ENCODE measurements around the gene ANKHD1.
"Not testable (repeated sequence)": the region's sequence is repeated elsewhere in the genome, so short reads cannot be mapped to it uniquely, and the experiment has no call there.

ANKHD1 gene

DNA sequence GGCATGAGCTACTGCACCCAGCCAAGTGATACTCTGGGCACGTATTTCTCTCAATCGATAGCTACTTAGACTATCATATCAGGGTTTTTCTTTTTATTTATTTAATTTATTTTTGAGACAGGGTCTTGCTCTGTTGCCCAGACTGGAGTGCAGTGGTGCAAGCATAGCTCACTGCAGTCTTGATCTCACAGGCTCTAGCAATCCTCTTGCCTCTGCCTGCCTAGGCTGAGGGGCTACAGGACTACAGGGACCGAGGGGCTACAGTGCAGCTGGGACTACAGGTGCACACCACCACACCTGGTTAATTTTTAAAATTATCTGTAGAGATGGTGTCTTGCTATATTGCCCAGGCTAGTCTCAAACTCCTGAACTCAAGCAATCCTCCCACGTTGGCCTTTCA, 20.3 kb upstream of the ANKHD1 start:
- DNase-seq (ENCODE audit: low spot score) = no peak

DNA sequence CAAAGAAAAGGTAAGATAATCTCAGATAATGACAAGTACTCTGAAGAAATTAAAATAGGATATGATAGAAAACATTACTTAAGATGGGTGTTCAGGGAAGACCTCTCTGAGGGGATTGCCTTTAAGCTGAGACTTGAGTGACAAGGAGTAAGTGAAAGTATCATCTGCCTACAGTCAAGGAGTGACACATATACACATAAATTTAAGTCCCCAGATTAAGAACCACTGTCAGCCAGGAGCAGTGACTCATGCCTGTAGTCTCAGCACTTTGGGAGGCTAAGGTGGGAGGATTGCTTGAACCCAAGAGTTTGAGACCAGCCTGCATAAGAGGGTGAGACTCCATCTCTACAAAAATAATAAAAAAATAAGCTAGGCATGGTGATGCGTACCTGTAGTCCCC, 19.7 kb upstream of the ANKHD1 start:
- DNase-seq (ENCODE audit: low spot score) = no peak

DNA sequence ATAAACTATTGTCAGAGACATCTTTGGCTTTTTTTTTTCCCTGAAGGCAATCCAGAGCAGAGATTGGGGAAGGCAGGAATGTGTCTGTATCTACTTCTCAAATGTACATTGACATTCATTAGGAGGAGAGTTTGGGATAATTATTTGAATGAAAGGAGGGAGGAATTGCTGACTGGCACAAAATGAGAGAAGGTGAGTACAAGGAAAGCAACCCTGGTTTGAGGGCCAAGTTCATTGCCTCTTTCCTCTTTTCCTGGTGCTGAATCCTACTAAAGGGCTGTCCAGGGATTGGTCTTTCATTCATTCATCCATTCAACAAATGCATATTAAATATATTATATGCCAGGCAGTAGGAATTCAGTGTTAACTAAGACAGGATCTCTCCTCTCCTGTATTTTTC, 18.8 kb upstream of the ANKHD1 start:
- no peak for DNase-seq (ENCODE audit: low spot score)

DNA sequence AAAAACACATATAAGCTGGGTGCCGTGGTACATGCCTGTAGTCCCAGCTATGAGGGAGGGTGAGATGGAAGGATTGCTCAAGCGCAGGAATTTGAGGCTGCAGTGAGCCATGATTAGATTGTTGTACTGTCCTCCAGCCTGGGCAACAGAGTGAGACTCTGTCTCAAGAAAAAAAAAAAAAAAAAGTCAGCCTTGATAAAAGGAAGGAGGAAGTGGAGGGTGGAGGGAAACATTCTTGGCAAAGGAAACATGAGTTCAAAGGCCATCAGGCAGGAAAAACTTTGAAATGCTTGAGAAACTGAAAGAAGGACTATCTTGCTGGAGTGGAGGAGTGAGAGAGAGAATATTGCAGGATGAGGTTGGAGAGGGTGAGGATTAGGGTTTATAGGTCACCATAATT, 18.3 kb upstream of the ANKHD1 start:
- no peak for DNase-seq (ENCODE audit: low spot score)

DNA sequence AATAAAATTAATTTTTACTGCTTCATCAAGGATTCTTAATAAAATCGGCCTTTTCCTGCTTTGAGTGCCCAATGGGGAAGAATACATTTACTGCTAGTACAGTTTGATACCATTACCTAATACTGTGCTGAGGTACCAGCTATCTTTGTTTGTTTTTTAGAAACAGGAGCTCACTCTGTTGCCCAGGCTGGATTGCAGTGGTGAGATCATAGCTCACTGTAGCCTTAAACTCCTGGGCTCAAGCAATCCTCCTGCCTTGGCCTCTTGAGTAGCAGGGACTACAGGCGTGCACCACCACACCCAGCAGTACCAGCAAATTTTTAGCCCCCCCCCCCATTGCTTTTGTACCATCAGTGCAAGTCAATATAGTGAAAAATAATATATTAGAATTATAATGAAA, 13.6 kb upstream of the ANKHD1 start:
- no peak for DNase-seq (ENCODE audit: low spot score)

DNA sequence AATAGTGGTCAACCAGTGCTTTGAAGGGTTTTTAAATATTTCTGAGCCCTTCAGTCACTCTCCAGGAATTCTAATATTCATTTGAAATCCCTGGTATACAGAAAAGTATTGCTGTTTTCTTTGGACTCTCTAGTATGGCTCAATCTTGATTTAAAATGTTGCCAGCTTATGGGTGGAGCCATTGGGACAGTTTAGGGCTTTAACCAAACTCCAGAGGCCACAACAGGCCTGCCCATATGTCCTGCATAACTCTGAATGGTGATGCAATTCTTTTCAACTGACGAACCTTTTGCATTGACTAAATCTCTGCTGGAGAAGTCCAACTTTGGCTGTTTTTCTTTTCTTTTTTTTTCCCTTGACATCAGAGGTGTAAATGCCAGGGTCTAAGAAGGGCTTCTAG, 10.3 kb upstream of the ANKHD1 start:
- no peak for DNase-seq (ENCODE audit: low spot score)

DNA sequence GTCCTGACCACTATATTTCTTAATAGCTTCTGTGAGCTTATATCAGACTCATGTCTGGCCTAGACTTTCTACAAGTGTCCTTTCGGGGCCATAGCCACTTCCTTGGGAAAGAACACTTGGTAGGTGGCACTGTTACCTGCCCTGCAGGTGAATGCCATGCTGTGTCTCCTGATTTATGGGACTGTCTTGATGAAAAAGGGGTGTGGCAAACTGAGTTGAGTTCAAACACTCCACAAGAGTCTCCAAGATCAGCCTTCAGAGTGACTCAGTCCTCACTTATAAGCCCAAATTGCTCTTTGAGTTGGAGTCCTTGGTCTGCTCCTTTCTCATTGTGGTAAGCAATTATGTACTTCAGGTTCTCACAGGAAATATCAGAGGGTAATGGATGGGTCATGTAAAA, 9.9 kb upstream of the ANKHD1 start:
- no peak for DNase-seq (ENCODE audit: low spot score)

DNA sequence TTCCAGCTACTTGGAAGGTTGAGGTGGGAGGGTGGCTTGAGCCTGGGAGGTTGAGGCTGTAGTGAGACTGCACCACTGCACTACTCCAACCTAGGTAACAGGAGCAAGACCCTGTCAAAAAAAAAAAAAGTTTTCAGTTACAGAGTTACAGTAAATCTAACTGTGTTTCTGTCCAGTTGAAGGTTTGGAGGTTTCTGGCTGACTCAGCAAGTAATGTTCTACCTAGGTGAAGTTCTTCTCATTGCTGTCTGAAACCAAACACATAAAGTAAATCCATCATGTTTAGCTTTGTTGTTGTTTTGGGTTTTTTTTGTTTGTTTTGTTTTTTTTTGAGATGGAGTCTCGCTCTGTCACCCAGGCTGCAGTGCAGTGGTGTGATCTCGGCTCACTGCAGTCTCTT, 7.9 kb upstream of the ANKHD1 start:
- no peak for DNase-seq (ENCODE audit: low spot score)

DNA sequence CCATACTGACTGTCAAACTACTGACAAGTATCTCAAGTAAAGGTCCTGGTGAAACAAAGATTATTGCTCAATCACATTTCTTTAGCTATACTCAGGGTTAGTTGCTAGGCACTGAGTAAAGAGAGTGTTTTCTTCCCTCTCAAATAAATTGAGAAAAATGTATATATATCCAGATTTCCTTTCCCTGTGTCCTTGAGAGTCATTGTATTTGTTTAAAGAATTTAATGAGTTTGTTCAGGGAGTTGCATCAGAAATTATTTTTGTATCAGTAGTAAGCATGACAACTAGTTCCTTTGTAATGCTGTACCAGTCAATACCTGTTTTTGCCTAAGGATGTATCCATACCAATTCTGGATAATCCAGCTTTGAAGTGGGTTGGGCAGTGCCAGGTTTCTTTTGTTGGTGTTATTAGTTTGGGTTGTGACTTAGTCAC, 3.2 kb upstream of the ANKHD1 start:
- no peak for DNase-seq (ENCODE audit: low spot score)

DNA sequence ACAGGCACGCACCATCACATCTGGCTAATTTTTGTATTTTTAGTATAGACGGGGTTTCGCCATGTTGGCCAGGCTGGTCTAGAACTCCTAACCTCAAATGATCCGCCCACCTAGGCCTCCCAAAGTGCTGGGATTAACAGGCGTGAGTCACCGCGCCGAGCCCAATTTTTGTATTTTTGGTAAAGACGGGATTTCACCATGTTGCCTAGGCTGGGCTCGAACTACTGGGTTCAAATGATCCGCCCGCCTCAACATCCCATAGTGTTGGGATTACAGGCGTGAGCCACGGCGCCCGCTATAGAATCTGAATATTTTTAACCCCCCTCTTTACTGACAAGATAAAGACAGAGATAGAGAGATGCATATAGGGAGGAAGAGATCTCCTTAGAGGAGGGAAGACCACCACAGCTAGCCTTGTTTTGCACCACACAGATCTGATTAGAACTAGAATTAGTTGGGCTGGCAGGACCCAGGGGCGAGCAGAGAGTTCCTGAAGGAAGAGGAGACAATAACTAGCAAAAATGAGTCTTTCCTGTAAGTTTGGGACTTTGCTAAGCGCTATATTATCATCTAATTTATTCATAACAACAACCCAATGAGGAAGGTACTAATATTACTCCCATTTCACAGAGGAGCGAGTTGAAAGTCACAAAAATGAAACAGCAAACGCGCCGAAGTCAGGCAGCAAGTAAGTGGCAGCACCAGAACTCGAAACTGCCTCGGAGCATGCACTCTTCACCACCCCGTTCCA, 1.5 kb upstream of the ANKHD1 start:
- DNase-seq (ENCODE audit: low spot score) = no peak

DNA sequence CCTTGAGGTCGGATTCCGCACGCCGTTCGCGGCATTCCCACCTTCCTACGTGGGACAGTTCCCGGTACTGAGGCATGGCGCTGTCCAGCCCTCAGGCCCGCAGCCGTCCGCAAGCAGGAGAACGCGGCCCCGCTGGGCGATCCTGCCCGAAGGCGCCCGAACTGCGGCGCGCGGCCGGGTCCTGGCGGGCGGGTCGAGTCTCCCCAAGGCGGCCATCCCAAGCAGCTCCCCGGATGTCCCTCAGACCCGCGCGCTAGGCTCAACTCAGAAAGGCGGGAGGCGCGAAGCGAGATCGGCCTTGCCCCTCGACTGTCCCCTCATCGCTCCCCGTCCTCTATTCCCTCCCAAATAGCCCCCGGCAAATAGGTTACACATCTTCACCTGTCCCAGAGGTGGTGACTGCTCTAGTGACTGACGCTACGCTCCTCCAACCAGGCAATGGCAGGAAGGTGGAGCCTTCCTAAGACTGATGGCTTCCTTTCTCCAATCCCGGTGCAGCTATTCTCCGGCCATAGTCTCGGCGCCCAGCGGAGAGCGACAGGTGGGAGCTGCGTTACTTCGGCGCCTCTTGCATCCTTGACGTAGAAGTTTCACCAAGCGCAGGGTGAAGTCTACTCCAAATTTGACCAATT, 787 bp upstream of the ANKHD1 start:
- peak; percentile 93 for DNase-seq (ENCODE audit: low spot score)

DNA sequence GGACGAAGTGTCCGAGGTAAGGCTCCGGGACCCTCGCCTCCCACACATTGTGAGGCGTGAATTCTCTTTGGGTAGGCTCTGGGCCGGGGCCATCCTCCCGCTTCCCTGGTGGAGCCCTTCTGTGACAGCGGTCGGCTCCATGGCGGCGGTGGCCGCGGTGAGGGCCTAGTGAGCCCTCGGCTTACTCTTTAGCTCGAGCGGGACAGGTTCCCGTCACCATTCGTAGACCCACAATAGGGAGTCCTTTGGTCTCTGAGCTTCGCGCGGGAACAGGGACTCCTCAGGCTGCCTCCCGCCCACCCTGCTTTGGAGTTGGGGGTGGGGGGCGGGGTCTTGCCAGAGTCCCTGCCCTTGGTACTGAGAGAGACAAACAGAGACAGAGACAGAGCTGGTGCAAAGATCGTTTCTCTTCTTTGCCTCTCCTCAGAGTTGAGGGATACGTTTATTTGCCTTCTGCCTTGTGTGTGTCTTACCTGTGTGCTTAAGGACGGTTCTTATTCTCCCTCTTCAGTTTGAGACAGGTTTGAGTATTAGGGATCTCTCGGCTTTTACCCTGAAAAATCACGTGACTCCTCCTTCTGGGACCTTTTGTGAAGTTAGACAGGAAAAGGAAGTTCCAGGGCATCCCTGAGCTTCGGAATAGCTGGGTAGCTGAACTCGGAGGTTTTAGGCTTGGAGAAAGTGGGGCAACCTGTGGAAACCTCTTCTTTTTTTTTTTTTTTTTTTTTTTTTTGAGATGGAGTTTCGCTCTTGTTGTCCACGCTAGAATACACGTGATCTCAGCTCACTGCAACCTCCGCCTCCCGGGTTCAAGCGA, 833 bp downstream of the ANKHD1 start:
- peak; percentile 73 for DNase-seq (ENCODE audit: low spot score)

DNA sequence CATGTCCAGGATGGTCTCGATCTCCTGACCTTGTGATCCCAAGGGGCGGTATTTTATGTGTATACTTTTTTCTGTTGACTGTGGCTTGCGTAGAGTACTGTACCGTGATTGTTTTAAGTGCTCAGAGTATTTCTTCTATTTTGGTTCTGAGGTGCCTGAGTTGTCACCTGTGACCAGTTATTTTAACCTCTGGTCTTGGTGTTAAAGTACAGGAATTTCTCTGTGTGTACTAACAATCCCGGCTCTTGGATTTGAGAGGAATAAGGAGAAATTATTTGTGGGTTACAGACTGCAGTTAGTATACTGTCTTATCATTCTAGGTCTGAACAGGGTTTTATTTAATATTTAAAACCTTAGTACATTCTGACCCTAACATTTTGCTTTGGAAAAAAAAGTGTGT, 2.0 kb downstream of the ANKHD1 start:
- DNase-seq (ENCODE audit: low spot score) = no peak

DNA sequence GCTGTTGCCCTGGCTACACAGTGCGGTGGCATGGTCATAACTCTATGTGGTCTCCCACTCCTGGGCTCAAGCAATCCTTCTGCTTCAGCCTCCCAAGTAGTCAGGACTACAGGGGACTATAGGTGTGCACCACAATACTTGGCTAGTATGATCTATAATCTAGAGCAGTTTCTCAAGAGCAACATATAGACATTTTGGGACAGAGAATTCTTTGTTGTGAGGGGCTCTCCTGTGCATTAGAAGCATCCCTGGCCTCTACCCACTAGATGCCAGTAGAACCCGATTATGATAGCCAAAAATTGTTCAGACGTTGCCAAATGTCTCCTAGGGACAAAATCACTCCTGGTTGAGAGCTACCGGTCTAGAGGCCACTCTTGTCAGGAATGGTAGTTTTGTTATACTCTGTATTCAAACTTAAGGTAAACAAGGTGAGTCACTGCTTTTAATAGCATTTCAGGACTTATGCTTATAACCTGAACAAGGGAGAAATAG, 7.2 kb downstream of the ANKHD1 start:
- DNase-seq (ENCODE audit: low spot score) = no peak

DNA sequence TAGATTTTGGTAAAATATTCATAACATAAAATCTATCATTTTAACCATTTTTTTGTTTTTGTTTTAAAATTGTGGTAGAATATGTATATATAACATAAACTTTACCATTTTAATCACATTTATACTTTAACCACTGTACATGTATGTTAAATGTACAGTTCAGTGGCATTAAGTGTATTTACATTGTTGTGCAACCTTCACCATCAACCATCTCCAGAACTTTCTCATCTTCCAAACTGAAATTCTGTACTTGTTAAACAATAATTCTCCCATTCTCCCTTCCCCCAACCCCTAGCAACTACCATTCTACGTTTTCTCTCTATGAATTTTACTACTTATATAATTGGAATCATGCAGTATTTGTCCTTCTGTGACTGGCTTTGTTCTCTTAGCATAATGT, 11.6 kb downstream of the ANKHD1 start:
- no peak for DNase-seq (ENCODE audit: low spot score)

DNA sequence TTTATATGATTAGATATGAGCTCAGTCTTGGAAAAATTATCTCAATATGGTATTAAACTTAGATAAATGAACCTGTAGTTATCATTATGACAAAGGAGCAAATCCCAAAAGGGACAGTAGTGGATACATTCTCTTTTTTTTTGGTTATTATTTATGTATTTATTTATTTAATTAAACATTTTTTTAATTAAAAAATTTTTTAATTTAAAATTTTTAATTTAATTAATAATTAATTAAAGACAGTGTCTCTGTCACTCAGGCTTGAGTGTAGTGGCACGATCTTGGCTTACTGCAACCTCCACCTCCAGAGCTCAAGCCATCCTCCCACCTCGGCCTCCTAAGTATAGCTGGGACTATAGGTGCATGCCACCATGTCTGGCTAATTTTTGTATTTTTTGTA, 15.6 kb downstream of the ANKHD1 start:
- no peak for DNase-seq (ENCODE audit: low spot score)

DNA sequence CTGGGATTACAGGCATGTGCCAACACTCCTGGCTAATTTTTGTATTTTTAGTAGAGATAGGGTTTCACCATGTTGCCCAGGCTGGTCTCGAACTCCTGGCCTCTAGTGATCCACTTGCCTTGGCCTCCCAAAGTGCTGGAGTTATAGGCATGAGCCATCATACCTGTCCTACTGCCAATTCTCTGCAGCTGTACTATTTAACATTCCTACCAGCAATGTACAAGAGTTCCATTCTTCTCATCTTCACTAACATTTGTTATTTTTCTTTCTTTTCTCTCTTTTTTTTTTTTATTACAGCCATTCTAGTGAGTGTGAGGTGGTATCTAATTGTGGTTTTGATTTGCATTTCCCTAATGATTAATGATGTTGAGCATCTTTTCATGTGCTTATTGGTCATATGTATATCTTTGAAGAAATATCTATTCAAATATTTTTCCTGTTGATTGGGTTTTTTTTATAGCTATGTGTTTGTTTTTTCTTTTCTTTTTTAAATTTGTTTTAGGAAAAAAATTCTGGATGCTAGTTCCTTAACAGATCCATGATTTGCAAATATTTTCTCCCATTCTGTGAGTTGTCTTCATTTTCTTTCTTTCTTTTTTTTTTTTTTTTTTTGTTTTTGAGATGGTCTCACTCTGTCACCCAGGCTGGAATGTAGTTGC, 17.4 kb downstream of the ANKHD1 start:
- DNase-seq (ENCODE audit: low spot score) = no peak

DNA sequence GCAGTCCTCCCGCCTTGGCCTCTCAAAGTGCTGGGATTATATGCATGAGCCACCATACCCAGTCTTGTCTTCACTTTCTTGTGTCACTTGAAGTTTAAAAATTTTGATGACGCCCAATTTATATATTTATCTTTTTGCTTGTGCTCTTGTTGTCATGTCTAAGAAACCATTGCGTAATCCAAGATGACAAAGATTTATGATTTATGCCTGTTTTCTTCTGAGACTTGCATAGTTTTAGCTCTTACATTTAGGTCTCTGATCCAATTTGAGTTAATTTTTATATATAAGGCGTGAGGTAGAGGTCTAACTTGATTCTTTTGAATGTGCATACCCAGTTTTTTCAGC, 18.6 kb downstream of the ANKHD1 start:
- no peak for DNase-seq (ENCODE audit: low spot score)

DNA sequence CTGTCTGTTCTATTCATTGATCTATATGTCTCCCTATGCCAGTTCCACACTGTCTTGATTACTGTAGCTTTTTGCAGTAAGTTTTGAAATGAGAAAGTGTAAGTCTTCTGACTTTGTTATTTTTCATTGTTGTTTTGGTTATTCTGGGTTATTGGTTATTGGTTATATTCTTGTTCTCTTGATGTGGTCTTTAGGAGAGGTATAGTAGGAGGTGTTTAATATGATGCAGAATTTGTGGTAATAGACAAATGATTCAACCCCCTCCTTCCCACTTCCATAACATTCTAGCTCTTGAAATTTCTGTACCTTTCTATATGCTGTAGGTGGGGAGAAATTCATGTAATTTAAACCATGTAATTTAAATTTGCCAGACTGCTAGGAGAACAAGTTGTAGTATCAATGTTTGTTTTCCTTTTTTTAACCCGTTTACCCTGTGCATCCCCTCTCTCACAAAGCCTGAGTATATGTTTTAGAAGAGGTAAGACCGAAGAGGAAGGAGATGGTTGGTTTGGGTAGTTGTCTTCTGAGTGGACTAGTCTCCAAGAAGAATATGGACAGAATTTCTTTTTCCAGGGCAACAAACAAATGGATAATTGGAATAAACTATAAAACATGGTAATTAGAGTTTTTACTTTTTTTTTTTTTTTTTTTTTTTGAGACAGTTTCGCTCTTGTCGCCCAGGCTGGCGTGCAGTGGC, 19.2 kb downstream of the ANKHD1 start:
- no peak for DNase-seq (ENCODE audit: low spot score)

DNA sequence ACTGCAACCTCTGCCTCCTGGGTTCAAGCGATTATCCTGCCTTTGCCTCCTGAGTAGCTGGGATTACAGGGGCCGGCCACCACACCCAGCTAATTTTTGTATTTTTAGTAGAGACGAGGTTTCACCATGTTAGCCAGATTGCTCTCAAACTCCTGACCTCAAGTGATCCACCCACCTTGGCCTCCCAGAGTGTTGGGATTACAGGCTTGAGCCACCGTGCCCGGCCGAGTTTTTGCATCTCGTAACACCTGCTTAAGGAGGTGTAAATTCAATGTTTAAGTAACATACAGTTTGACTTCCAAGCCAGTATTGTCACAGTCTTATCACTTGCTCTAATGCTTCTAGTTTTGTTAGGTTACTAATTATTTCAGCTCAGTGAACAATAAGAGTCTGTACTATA, 19.7 kb downstream of the ANKHD1 start:
- DNase-seq (ENCODE audit: low spot score) = not testable (repeated sequence)

DNA sequence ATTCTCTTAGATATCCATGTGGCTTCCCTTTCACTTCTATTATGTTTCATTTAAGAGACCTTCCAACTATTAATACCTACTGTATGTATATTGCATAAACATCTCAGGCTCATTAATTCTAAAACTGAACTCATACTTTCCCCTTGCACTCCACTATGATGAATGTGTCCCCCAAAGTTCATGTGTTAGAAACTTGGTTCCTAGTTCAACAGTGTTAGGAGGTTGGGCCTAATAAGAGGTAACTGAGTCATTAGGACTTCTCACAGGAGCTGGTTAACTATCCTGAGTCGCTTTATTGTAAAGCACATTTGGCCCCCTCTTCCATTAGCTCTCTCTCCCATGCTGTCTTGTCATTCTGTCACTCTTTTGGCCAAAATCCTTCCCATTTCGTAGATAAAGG, 22.0 kb downstream of the ANKHD1 start:
- DNase-seq (ENCODE audit: low spot score) = no peak

DNA sequence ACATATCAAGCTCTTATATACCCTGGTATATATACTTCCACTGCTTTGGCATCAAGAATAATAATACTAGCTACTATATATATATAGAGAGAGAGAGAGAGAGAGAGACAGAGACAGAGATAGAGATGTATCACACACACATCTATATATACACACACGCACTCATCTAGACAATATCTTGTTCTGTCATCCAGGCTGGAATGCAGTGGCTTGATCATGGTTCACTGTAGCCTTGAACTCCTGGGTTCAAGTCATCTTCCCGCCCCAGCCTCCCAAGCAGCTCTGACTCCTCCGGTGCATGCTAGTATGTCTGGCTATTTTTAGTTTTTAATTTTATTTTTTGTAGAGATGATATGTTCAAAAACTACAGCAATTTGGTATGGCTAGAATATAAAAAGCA, 22.5 kb downstream of the ANKHD1 start:
- no peak for DNase-seq (ENCODE audit: low spot score)

Measured in ecto neural progenitor cell (in vitro differentiated cells).